Measurements from ENCODE around the gene MCOLN1.
A peak's percentile ranks its signal among the peaks of the same experiment; 100 is the strongest.

Gene MCOLN1

DNA sequence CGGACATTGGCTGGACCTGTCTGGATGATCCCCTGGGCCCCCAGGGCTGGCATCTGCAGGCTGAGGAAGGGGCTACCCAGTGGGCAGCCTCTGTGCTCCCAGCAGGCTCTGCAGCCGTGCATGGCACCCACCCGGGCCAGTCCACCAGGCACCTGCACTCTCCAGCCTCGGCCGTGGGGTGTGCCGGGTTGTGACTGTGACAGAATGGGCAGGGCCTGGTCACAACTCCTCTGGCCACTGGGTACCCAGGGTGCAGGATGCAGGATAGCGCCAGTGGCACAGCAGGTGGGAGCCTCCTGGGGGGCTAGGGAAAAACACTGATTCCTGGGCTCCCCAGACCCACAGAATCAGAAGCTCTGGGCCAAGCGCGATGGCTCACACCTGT lies 43.6 kb upstream of the MCOLN1 start:
- H3K27ac ChIP-seq (ENCODE audit: insufficient read depth in 1 of 2, low read depth in 1 of 2, low read length in 2 of 2, poor library complexity in 1 of 2, severe bottlenecking in 2 of 2), result no peak overlapping the region
- WGBS (ENCODE audit: insufficient coverage), result 98% methylated on average over 9 of the region's 9 CpGs
- POLR2A ChIA-PET, result no interaction called here
- CTCF ChIA-PET, result no interaction called here
- H3K27me3 ChIP-seq (replicated peaks in 2 of 5; ENCODE audit: control insufficient read depth in 4 of 5, insufficient read depth in 5 of 5, low read length in 4 of 5), result no peaks in the 10 kb centered on the region
- H3K4me3 ChIP-seq (ENCODE audit: control insufficient read depth in 1 of 7, extremely low read depth in 1 of 7, insufficient read depth in 4 of 7, low read depth in 2 of 7, low read length in 6 of 7), result no peak overlapping the region
- H3K36me3 ChIP-seq (ENCODE audit: control insufficient read depth in 4 of 4, insufficient read depth in 4 of 4, low read length in 3 of 4), result peaks cover 0 to 4% (median 0%) of the 10 kb centered on the region in 4 experiments
- DNase-seq, result no peak
- H3K9me3 ChIP-seq (ENCODE audit: control extremely low read depth in 1 of 5, control insufficient read depth in 4 of 5, insufficient read depth in 2 of 5, low read depth in 1 of 5, low read length in 4 of 5), result no peaks in the 10 kb centered on the region
- H3K4me1 ChIP-seq (ENCODE audit: control extremely low read depth in 1 of 4, control insufficient read depth in 4 of 4, insufficient read depth in 4 of 4, low read length in 3 of 4), result peaks cover 0 to 27% (median 22%) of the 10 kb centered on the region in 4 experiments

GRCh38 chr19:7480222-7480969 lies 42.0 kb upstream of the MCOLN1 start:
- Histone ChIP-seq H3K27me3 (replicated peaks in 2 of 5; ENCODE audit: control insufficient read depth in 4 of 5, insufficient read depth in 5 of 5, low read length in 4 of 5) (no peaks in the 10 kb centered on the region), H3K27ac (ENCODE audit: insufficient read depth in 1 of 2, low read depth in 1 of 2, low read length in 2 of 2, poor library complexity in 1 of 2, severe bottlenecking in 2 of 2) (no peak overlapping the region), H3K9me3 (ENCODE audit: control extremely low read depth in 1 of 5, control insufficient read depth in 4 of 5, insufficient read depth in 2 of 5, low read depth in 1 of 5, low read length in 4 of 5) (no peaks in the 10 kb centered on the region), H3K4me1 (ENCODE audit: control extremely low read depth in 1 of 4, control insufficient read depth in 4 of 4, insufficient read depth in 4 of 4, low read length in 3 of 4) (peaks cover 0 to 27% (median 22%) of the 10 kb centered on the region in 4 experiments), H3K4me3 (ENCODE audit: control insufficient read depth in 1 of 7, extremely low read depth in 1 of 7, insufficient read depth in 4 of 7, low read depth in 2 of 7, low read length in 6 of 7) (no peak overlapping the region), H3K36me3 (ENCODE audit: control insufficient read depth in 4 of 4, insufficient read depth in 4 of 4, low read length in 3 of 4) (peaks cover 0 to 3% (median 0%) of the 10 kb centered on the region in 4 experiments)
- WGBS (ENCODE audit: insufficient coverage), result 82% methylated on average over 10 of the region's 11 CpGs
- peak in 1 of 3 donors; percentile 6 for DNase-seq
- ChIA-PET CTCF (interaction anchor here (1.3 kb wide), 1 partner anchor 17 kb away, joined by 6 read pairs; a partner anchor contains a TSS), POLR2A (no interaction called here)

GRCh38 chr19:7480970-7481255 lies 41.5 kb upstream of the MCOLN1 start:
- Histone ChIP-seq H3K9me3 (ENCODE audit: control extremely low read depth in 1 of 5, control insufficient read depth in 4 of 5, insufficient read depth in 2 of 5, low read depth in 1 of 5, low read length in 4 of 5) (no peaks in the 10 kb centered on the region), H3K4me1 (ENCODE audit: control extremely low read depth in 1 of 4, control insufficient read depth in 4 of 4, insufficient read depth in 4 of 4, low read length in 3 of 4) (peaks cover 0 to 27% (median 22%) of the 10 kb centered on the region in 4 experiments), H3K27me3 (replicated peaks in 2 of 5; ENCODE audit: control insufficient read depth in 4 of 5, insufficient read depth in 5 of 5, low read length in 4 of 5) (no peaks in the 10 kb centered on the region), H3K27ac (ENCODE audit: insufficient read depth in 1 of 2, low read depth in 1 of 2, low read length in 2 of 2, poor library complexity in 1 of 2, severe bottlenecking in 2 of 2) (no peak overlapping the region), H3K36me3 (ENCODE audit: control insufficient read depth in 4 of 4, insufficient read depth in 4 of 4, low read length in 3 of 4) (no peaks in the 10 kb centered on the region), H3K4me3 (ENCODE audit: control insufficient read depth in 1 of 7, extremely low read depth in 1 of 7, insufficient read depth in 4 of 7, low read depth in 2 of 7, low read length in 6 of 7) (no peak overlapping the region)
- WGBS (ENCODE audit: insufficient coverage), result 56% methylated on average over 5 of the region's 7 CpGs
- ChIA-PET CTCF (interaction anchor here (0.6 to 1.3 kb wide), 2 partner anchors 16 to 84 kb away, joined by 3 to 6 read pairs; a partner anchor contains a TSS), POLR2A (no interaction called here)
- peak in 1 of 3 donors; percentile 14 for DNase-seq

- WGBS (ENCODE audit: insufficient coverage), result 50% methylated on average over 27 of the region's 37 CpGs
- Histone ChIP-seq H3K36me3 (ENCODE audit: control insufficient read depth in 4 of 4, insufficient read depth in 4 of 4, low read length in 3 of 4) (no peaks in the 10 kb centered on the region), H3K27me3 (replicated peaks in 2 of 5; ENCODE audit: control insufficient read depth in 4 of 5, insufficient read depth in 5 of 5, low read length in 4 of 5) (no peaks in the 10 kb centered on the region), H3K9me3 (ENCODE audit: control extremely low read depth in 1 of 5, control insufficient read depth in 4 of 5, insufficient read depth in 2 of 5, low read depth in 1 of 5, low read length in 4 of 5) (no peaks in the 10 kb centered on the region), H3K4me3 (ENCODE audit: control insufficient read depth in 1 of 7, extremely low read depth in 1 of 7, insufficient read depth in 4 of 7, low read depth in 2 of 7, low read length in 6 of 7) (peak overlapping the region in 2 of 7 experiments; percentile 19 to 50), H3K4me1 (ENCODE audit: control extremely low read depth in 1 of 4, control insufficient read depth in 4 of 4, insufficient read depth in 4 of 4, low read length in 3 of 4) (peaks cover 0 to 27% (median 22%) of the 10 kb centered on the region in 4 experiments), H3K27ac (ENCODE audit: insufficient read depth in 1 of 2, low read depth in 1 of 2, low read length in 2 of 2, poor library complexity in 1 of 2, severe bottlenecking in 2 of 2) (no peak overlapping the region)
- DNase-seq, result peak in 2 of 3 donors; percentile 35 to 36
- ChIA-PET POLR2A (interaction anchor here (0.6 kb wide), 1 partner anchor 294 kb away, joined by 4 read pairs; no protein-coding TSS in a partner anchor), CTCF (no interaction called here)
Observed at GRCh38 chr19:7482584-7483439, 39.6 kb upstream of the MCOLN1 start.

DNA sequence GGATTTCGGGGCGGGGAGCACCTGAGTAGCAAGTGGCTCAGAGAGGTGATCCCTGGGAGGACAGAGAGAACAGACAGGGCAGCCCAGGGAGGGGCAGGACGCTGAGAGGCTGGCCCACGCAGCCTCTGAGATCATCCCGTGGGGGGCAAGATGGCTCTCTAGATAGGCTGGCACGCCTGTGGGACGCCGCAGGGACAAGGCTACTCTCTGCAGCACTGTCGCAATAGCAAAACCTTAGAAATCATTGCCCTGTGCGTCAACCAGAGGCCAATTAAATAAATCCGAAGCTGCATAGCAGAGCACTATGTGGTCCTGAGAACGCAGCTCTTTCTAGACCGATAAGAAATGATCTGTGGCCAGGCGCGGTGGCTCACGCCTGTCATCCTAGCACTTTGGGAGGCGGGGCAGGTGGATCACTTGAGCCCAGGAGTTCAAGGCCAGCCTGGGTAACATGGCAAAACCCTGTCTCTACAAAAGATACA lies 38.7 kb upstream of the MCOLN1 start:
- Histone ChIP-seq H3K27ac (ENCODE audit: insufficient read depth in 1 of 2, low read depth in 1 of 2, low read length in 2 of 2, poor library complexity in 1 of 2, severe bottlenecking in 2 of 2) (no peak overlapping the region), H3K27me3 (replicated peaks in 2 of 5; ENCODE audit: control insufficient read depth in 4 of 5, insufficient read depth in 5 of 5, low read length in 4 of 5) (no peaks in the 10 kb centered on the region), H3K4me1 (ENCODE audit: control extremely low read depth in 1 of 4, control insufficient read depth in 4 of 4, insufficient read depth in 4 of 4, low read length in 3 of 4) (peaks cover 0 to 32% (median 27%) of the 10 kb centered on the region in 4 experiments), H3K9me3 (ENCODE audit: control extremely low read depth in 1 of 5, control insufficient read depth in 4 of 5, insufficient read depth in 2 of 5, low read depth in 1 of 5, low read length in 4 of 5) (no peaks in the 10 kb centered on the region), H3K36me3 (ENCODE audit: control insufficient read depth in 4 of 4, insufficient read depth in 4 of 4, low read length in 3 of 4) (no peaks in the 10 kb centered on the region), H3K4me3 (ENCODE audit: control insufficient read depth in 1 of 7, extremely low read depth in 1 of 7, insufficient read depth in 4 of 7, low read depth in 2 of 7, low read length in 6 of 7) (no peak overlapping the region)
- POLR2A ChIA-PET, result no interaction called here
- WGBS (ENCODE audit: insufficient coverage), result 91% methylated on average over 15 of the region's 17 CpGs
- CTCF ChIA-PET, result interaction anchor here (0.7 kb wide), 1 partner anchor 77 kb away, joined by 3 read pairs; no protein-coding TSS in a partner anchor
- DNase-seq, result no peak

DNA sequence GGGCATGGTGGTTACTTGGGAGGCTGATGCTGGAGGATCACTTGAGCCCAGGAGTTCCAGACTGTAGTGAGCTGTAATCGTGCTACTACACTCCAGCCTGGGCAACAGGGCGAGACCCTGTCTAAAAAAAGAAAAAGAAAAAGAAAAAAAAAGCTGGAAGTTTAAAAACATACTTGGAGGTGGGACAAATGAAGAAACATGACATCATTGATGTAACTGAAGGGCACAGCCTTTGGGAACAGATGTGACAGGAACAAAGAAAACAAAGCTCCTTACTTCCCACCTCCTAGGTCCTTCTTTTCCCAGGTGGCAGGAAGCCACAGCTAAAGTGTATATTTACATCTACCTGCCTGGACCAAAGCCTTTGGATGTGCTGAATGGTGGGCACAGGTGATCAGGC lies 35.5 kb upstream of the MCOLN1 start:
- H3K9me3 ChIP-seq (ENCODE audit: control extremely low read depth in 1 of 5, control insufficient read depth in 4 of 5, insufficient read depth in 2 of 5, low read depth in 1 of 5, low read length in 4 of 5), result no peaks in the 10 kb centered on the region
- 100% methylated on average over 2 of the region's 2 CpGs for WGBS (ENCODE audit: insufficient coverage)
- peaks cover 0 to 40% (median 28%) of the 10 kb centered on the region in 4 experiments for H3K4me1 ChIP-seq (ENCODE audit: control extremely low read depth in 1 of 4, control insufficient read depth in 4 of 4, insufficient read depth in 4 of 4, low read length in 3 of 4)
- H3K27ac ChIP-seq (ENCODE audit: insufficient read depth in 1 of 2, low read depth in 1 of 2, low read length in 2 of 2, poor library complexity in 1 of 2, severe bottlenecking in 2 of 2), result no peak overlapping the region
- no peaks in the 10 kb centered on the region for H3K27me3 ChIP-seq (replicated peaks in 2 of 5; ENCODE audit: control insufficient read depth in 4 of 5, insufficient read depth in 5 of 5, low read length in 4 of 5)
- ChIA-PET POLR2A (no interaction called here), CTCF (interaction anchor here (0.9 to 1.2 kb wide), 2 partner anchors 9 to 30 kb away, joined by 3 read pairs; no protein-coding TSS in a partner anchor)
- DNase-seq, result no peak
- H3K4me3 ChIP-seq (ENCODE audit: control insufficient read depth in 1 of 7, extremely low read depth in 1 of 7, insufficient read depth in 4 of 7, low read depth in 2 of 7, low read length in 6 of 7), result no peak overlapping the region
- H3K36me3 ChIP-seq (ENCODE audit: control insufficient read depth in 4 of 4, insufficient read depth in 4 of 4, low read length in 3 of 4), result no peaks in the 10 kb centered on the region

Measured in common myeloid progenitor, CD34-positive (primary cell).